NCI-H748 treated with DMSO at 0.1 percent for 48 hours (cell line): Measurements from ENCODE around the gene PMVK.
"Not testable (repeated sequence)": the region's sequence is repeated elsewhere in the genome, so short reads cannot be mapped to it uniquely, and the experiment has no call there.

Experiments used
- DNase-seq: peaks from one replicate; lab custom pipeline; 2025; lab: John Stamatoyannopoulos, UW

The PMVK gene

DNA sequence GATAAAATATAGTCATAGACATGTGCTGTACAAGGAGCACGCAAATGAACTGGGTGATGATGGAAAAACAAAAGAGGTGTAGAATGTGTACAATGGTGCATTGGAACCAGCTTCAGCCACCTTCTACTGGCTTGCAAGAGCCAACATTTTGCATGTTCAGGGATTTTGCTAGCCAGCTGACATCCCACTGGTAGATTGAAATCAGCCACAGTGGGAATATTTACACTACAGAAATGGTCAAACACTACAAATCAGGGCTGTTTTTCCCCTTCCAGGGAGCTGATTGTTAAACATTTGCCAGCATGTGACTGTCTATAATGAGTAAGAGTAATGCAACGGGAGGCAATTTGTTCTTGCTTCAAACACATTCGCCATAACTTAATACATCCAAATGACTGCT is 23.2 kb downstream of the PMVK start:
- no peak for DNase-seq

DNA sequence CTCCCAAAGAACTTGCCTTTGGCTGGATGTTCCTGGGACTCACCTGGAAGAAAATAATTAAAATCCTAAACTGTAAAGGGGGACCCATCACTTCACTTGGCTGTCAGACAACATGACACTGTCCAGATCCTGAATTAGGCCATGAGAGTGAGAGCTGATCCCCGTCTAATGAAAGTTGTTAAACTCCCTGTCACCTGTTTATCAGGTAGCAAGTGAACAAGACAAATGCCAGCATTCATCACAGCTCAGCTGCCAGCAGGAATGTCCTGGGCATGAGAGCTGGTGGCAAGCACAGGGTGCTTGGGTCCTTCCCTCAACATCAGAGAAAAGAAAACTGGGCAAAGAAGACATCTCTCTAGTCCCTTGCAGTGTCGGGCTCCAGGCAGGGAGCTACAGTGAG is 23.8 kb downstream of the PMVK start:
- DNase-seq = no peak

DNA sequence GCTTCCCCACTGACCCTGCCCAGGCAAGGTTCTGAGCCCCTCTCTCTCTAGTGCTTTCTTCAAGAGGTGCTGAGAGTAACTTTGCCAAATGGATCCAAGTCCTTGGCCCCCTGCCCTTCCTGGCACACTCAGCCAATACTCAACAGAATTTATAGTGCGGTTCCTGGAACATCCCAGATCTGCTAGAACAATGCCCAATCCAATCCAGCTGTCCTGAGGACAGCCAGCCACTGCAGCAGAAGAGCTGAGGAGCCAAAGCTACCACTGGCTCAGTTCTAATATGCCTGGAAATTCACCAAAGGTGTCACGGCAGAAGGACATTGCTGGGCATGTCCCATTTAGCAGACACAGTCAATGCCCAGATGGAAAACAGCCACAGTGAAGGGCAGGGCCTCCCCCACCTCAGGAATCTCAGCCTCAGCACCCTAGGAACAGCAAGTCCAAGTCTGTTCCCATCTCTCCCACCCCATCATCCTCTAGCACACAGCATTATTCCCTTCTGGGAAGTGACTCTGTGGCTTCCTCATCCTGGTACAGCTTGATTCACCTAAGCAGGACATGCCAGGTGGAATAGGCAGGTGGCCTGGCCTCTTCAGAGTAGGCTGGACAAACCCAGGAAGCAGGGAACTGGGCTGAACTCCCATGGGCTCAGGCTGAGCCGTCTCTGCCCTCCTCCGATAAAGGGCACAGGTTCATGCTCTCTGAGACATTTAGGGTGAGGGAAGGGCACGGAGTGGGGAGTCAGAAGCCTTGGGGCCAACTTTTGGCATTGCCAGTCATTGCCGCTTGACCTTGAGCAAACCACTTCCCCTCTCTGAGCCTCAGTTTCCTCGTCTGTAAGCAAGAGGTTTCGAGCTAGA is 24.6 kb downstream of the PMVK start:
- DNase-seq = no peak

DNA sequence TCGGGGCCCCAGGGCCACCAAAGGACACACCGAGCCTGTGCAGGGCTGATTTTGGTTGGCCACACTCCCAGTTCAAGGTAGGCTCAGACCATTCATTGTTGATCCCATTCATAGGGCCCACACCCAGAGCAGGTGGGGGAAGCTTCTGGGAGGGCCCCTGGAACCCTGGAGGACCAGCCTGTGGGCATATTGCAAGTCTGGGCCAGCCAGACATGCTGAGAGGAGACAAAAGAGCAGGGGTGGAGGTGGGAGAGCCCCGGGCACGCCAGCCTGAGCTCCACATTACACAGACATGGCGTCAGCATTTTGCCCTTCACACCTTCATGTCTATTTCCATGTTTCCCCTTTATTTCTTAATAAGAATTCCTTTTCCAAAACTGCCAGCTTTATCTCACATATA is 25.7 kb downstream of the PMVK start:
- DNase-seq = no peak

DNA sequence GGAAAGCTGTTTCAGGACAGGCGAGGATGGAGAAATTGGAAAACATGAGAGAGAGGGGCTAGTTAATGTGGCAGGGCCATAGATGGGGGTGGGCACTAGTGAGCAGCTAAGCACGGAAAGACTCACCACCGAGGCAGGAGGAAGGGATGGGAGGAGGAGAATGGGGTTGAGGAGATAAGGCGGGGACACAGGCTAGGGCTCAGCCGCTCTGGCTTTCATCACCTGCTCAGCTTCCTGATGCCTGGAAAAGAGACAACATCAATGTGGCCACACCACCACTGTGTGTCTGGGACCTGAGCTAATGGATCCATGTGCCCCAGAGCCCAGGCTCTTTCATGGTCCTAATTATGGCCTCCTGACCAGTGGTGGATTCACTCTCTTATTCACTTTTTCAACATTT is 27.6 kb downstream of the PMVK start:
- DNase-seq = no peak

DNA sequence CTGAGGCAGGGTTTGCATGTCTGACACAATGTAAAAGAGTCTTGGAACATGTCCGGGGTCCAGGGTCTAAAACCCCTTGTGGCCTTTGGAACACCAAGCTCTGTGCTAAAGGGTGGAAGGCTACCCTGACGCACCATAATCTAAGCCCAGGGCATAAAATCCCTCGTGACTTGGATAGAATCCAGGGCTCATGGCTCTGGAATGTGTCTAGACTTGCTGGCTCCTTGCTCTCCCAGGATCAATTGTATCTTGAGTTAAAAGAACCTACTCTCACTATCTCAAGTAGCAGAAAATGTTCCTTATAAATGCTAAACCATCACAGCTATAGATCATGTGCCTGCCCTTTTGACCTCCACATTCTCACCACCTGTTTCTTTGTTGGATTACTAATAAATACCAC is 28.4 kb downstream of the PMVK start:
- not testable (repeated sequence) for DNase-seq

DNA sequence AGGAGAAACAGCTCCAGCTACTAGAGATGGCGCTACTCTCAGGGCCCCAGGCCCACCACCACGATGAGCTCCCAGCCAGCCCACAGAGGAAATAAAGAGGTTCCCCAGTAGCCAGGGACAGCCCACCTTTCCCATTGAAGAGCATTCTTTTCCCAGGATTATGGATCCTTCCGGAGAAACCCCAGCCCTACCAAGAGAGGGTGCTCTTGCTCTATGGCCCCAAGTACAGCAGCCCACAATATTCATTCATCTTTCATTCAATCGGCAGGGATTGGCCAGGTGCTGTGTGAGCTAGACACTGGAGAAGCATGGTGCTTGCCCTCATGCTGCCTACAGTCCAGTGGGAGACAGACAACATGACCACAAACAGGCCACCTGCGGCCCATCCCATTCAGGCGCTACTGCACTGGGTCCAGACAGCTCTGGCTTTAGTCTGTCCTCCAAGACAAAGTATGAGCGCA is 29.9 kb downstream of the PMVK start:
- DNase-seq = no peak

DNA sequence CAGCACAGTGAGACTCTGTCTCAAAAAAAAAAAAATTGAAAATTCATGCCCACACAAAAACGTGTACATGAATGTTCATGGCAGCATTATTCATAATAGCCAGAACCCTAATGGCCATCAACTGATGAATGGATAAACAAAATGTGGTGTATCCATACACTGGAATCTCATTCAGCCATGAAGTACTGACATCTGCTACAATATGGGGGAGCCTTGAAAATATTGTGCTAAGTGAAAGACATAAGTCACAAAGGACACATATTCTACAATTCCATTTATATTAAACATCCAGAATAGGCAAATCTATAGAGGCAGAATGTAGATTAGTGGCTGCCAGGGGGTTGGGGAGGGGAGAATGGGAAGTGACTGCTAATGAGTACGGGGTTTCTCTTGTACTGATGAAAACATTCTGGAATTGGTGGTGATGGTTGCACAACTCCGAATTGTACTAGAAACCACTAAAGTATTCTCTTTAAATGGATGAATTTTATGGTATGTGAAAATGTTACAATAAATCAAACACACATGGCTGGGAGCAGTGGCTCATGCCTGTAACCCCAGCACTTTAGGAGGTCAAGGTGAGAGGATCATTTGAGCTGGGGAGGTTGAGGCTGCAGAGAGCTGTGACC is 33.5 kb downstream of the PMVK start:
- no peak for DNase-seq

DNA sequence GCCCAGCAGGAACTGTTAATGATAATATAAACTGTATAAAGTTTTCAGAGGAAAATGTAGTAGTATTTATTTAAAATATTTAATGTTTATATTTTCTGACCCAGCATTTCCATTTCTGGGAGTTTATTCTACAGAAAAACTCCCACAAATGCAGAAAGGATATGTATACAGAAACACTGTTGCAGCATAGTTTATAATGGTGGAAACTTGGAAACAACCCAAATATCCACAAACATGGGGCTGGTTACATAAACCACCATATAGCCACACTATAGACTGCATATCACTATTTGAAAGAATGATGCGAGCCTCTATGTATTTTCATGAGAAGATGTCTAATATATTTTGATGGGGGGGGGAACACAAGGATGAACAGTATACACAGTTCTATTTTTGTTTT is 34.9 kb downstream of the PMVK start:
- no peak for DNase-seq

DNA sequence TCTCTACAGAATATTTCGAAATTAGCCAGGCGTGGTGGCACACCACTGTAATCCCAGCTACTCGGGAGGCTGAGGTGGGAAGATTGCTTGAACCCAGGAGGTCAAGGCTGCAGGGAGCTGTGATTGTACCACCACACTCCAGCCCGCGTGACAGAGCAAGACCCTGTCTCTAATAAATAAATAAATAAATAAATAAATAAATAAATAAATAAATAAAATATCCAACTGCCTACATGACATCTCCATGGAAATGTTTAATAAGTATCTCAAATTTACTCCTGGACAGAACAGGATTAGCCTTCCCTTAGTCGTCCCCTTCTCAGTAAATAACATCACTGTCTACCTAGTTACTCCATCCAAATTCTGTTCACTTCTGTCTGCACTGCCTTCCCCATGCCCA is 37.5 kb downstream of the PMVK start:
- DNase-seq = no peak

DNA sequence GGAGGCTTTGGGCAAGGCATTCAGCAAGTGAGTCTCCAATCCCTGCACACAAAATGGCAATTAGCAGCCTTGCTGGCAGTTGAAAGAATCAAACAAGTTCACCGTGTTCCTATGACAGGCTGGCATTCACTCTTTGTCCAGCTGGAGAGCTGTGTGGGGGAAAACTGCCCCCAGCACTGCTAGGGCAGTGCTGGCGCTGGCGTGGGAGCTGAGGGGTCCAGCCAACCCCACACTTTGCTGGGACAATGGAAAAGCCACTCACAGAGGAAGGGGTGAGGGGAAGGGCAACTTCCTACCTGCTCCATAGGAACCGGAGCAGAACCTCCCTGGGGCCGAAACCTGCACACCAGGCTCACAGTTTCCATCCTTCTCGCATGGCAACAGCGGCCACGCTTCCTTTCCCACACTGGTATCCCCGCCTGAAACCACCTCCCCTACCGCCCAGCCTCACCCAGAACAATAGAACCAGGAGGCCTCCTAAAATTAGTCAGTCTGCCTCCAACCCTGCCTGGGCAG is 39.7 kb downstream of the PMVK start:
- no peak for DNase-seq

DNA sequence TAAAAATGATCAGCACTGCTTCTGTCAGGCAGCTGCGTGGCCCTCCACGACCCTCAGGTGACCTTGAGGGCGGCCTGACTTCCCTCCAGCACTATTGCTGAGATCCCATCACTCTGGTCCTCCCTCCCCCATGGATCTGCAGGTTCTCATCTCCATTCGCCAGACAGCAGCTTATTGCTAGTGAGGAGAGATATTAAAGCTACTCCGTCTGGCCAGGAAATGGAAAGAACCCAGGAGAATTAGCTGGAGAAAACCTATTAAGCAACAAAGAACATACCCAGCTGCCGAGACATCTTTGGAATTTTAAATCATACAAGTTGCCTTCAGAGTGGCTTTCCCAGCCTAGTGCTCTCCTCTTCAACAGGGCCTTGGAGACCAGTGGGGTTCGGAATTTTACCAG is 40.7 kb downstream of the PMVK start:
- DNase-seq = no peak

DNA sequence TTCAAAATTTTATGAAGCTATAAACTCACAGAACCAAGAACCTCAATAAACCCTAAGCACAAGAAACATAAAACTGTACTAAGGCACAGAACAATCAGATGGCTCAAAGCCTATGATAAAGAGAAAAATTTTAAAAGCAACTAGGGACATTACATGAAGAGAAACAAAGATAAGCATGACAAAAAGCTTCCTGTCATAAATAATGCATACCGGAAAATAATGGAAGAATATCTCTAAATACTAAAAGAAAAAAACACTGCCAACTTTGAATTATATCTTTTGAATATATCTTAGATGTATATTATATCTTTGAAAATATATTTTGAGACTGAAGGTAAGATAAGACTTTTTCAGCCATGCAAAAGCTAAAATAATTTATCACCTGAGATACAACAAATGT is 45.1 kb downstream of the PMVK start:
- no peak for DNase-seq

DNA sequence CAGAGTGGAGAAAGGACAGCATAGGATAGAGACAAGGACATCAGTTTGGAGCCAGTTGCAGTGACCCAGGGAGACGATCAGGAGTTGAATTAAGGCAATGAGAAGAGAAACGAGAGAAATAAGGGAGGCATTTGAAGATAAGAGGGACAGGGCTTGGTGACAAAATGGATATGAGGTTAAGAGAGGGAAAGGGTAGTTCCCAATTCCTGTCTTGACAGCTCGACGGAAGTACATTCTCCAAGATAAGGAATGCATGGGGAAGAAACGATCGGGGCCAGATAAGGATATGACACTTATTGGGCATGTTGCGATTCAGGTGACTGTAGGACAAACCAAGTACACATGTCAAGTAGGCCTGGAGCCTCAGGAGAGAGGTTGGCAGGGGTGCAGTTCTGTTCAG is 47.8 kb downstream of the PMVK start:
- no peak for DNase-seq

DNA sequence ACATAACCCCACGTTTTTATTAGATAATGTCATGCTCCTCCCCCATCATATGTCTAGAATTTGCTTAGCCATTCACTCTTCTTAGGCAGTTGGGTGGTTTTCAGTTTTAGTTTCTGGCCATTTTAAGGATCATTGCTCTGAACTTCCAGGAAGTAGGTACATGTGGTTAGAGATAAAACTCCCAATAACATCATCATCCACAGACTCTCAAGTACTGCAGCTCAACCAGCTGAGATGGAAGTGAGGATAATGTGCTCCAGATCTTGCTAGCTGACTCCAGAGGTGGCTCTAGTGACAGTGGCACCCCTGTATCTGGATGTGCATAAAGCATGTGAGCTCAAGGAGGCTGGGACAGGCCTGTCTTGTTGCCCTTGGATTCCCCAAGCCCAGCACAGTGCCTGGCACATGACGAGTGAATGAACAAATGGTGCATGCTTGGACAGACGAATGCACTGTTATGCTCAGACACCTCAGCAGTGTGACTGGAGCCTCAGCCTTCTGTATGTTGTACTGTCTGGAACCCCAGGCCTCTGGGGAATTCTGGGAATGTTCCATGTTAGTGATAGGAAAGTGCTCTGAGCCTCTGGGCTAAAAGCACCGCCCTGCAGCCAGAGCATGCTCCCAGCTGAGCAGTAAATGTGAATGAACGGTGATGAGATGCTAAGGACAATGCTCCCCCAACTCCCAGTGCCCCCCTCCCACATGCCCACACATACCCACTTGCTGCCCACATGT is 50.1 kb downstream of the PMVK start:
- DNase-seq = no peak

DNA sequence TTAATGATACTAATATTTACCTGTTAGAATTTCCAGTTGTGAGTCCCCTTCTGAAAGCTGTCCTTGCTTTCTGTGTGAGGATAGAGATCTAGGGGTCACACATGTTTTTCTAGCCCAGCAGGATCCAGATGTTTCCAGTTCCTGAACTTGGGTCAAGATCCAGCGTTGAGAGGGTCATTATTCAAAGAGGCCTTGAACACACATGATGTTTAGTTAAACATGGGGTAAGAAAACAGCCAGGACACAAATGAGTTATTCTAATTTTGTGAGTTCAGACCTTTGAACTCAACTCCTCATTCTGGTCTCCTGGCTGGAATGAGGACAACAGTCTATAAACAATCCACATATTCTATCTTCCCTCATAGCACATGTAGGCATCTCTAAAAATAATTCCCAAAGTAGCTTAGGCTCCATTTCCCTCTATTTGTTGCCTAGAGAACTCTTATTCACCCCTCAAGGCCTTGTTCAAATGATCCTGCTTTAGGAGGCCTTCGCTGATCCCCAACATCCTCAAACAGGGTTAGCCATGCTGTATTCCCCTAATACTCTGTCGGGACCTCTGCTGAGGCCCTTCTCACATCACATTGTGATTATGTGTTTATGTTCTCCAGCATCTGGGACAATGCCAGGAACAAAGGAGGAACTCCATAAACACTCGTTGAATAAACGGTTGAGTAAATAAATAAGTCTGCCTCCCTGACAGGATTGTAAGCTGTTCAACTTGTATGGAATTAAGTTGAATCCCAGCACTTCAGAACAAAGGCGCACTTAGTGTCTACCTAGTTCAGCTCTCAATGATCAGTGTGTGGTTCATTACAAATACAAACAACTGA is 51.4 kb downstream of the PMVK start:
- DNase-seq = peak; percentile 24

DNA sequence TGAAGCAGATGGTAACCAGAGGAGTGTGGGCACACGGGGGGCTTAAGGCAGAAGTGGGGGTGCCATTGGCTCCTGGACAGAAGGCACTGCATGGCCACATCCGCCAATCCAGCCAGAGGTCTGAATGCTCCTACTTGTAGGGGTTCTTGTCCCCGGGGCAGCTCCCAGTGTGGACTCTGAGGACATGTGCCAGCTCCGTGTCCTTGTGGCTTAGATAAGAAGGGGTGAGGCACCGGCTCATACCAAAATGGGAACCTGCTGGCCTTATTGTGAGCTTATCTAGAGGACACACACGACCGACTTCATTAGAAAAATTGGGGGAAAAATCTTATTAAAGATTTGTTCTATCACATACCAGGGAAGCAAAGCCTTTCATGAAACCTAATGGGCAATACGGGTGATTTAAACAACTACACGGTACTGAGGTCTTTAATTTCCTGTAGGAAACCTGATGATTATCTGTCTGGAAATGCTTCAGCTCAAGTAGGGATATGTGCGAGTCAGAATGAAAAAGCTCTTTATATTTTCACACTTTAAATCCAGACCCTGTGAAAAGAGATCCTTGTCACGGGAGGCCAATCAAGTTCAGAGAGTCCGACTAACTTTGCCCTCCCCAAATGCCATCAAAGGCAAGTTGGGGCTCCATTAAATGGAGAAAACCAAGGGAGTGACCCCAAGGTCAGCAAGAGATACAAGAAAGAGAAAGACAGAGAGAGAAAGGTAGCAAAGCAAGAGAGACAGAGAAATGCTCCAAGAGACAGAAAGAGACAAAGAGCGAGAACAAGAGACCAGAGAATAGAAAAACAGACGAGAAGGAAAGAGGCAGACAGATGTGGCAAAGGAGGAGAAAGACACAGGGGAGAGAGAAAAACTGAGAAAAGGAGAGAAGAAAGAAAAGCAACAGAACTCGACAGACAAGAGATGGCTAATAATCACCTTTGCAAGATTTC is 52.3 kb downstream of the PMVK start:
- DNase-seq = no peak

DNA sequence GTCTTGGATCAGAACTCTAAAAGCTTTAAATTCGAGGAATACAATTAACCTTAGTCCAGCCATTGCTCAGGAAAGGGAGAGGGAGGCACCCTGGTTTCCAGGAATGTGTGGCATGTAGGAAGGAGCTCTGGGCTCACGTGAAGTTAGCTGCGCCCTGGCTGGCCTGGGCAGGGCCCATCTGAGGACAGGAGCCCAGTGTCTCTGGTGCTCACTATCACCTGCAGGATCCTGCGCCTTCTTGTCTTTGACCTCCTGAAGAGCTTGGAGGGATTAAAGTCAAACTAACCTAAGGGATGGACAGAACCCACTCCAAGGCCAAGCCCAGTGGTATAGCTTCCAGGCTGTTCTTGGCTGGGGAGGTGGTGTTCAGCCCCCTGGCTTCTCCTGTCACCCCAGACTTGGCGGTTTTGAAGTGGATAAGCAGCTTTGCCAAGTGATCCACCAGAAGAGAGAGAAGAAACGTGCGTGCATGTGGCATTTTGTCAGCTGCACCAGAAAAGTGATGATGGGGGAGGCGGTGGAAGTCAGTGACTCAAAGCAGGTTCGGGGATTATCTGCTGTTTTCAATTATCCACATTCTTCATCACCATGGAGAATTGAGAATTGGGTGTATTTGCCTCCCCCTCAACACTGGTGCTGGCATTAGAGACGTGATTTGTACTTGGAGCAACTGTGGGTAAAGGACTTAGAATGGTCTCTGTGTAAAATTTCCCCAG is 54.5 kb downstream of the PMVK start:
- no peak for DNase-seq

DNA sequence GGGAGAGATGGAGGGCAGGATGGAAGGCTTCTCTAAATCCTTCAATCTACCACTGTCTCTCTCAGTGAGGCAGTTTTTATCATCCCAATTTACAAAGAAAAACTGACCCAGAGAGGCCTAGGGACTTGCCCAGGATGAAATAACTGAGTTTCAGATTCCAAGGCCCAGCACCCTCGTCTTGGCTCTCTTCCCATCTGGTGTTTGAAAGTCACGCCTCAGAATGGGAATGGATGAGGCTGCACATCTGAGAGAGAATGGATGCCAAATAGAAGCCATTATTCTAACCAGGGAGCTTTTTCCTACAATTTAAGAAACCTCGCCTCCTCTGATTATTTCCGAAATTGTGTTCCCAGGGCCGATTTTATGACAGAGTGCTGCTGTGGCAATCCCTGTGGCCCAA is 55.8 kb downstream of the PMVK start:
- no peak for DNase-seq

DNA sequence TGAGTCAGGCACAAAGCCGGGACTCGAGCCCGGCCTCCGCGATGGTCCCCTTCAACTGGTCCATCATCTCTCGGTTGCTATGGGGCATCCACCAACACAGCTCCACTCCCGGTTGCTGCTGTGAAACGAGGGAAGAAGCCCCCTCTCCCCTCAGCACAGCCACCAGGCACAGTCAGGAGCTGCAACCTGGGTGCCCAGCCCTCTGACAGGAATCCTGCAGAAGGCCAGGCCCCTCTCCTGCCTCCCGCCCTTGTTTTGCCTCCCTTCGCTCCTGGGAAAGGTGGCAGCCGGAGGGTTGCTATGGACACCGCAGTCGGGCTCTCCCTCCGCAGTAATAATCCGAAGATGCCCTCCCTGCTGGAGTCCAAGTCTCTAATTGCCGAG is 57.5 kb downstream of the PMVK start:
- peak; percentile 23 for DNase-seq
